HG03378 (cell line): ENCODE data around the gene HSPA13.
"Not testable (repeated sequence)": the region's sequence is repeated elsewhere in the genome, so short reads cannot be mapped to it uniquely, and the experiment has no call there.

Experiments
- ATAC-seq: cut with Tn5 transposase; IDR thresholded peaks from one replicate; pipeline ENCODE4 v1.9.1; 2021; ENCODE audit warnings: mild to moderate bottlenecking, moderate library complexity; ENCODE audit not compliant: unreplicated experiment

HSPA13 gene, protein sequence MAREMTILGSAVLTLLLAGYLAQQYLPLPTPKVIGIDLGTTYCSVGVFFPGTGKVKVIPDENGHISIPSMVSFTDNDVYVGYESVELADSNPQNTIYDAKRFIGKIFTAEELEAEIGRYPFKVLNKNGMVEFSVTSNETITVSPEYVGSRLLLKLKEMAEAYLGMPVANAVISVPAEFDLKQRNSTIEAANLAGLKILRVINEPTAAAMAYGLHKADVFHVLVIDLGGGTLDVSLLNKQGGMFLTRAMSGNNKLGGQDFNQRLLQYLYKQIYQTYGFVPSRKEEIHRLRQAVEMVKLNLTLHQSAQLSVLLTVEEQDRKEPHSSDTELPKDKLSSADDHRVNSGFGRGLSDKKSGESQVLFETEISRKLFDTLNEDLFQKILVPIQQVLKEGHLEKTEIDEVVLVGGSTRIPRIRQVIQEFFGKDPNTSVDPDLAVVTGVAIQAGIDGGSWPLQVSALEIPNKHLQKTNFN

DNA sequence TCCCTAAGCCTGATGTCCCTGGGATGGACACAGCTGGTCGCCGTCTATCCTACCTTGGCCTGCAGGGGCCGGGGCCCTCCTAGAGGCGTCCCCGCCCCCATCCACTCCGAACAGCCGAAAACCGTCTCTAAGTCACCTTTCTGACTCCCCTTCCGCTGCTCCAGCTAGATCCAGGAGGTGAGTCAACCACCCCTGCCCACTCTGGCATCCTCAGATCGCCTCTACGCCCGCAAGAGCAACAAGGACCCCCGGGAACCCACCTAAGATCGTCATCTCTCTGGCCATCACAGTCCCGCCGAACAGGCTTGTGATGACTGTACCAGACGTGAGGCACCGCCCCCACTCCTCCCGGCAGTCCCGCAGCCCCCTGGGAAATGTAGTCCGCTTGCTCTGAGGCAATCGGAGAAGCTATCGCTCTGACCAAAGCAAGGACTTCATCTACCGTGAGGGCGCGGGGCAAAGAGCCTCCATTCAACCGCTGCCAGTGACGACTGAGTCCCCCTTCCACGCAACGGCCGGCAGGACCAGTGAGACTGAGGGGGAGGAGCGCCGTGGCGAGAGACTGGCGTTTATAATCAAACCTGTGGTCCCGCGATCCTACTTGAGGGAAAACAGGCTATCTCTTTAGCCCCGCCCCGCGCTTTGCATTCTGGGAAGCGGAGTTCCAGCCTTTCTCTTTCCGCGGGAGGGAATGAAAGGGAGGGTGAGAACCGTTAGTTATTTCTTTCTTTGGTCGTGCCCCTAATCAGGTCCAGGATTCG is at the start of gene HSPA13:
TSS of gene HSPA13 (minus strand) at position 312 of the 761 bp plus-strand sequence. CDS start at position 285, 27 bp downstream.
- peak; percentile 99 for ATAC-seq

DNA sequence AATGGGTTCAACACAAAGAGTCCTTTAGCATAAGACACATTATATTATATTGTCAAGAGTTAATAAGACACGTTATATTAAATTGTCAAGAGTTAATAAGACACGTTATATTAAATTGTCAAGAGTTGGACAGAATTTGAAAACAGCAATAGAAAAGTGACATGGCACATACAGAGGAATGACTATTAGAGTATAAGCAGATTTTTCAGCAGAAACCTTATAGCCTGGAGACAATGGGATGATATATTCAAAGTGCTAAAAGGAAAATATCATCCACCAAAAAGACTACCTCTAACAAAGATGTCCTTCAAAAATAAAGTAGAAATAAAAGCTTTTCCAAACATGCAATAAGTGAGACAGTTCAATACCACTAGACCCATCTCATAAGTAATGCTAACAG is 36.0 kb upstream of the HSPA13 start:
- no peak for ATAC-seq

DNA sequence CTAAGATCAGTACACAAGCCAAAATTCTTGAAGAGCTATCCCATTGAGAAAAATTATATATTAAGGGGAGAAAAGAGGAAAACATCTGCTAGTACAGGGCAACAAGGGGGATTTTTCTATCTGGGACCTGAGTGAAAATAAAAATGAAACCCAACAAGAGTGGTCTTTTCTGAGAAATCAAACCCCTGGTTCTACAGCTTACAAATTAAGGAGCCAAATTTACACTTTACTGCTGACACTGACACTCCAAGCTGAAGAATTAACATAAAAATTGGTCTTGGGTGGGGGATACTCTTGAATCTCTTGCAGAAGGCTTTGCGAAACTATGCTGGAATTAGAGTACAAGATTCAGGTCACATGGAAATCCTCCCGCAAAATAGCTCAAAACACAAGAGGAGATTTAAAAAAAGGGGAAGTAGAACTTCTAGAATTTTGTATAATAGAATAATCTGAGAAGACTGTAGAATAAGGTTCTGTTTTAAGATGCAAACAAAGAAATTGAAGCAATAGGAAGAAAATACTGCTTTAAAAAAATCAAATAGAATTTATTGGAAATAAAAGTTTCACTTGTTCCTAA is 32.1 kb upstream of the HSPA13 start:
- no peak for ATAC-seq

DNA sequence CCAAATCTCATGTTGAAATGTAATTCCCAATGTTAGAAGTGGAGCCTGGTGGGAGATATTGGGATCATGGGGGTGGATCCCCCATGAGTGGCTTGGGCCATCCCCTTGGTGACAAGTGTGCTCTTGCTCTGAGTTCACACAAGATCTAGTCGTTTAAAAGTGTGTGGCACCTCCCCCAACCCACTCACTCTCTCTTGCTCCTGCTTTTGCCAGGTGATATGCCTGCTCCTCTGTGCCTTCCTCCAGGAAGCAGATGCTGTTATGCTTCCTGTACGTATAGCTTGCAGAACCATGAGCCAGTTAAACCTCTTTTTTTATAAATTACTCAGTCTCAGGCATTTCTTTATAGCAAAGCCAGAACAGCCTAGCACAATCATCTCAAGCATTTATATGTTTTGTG is 23.0 kb upstream of the HSPA13 start:
- ATAC-seq = no peak

DNA sequence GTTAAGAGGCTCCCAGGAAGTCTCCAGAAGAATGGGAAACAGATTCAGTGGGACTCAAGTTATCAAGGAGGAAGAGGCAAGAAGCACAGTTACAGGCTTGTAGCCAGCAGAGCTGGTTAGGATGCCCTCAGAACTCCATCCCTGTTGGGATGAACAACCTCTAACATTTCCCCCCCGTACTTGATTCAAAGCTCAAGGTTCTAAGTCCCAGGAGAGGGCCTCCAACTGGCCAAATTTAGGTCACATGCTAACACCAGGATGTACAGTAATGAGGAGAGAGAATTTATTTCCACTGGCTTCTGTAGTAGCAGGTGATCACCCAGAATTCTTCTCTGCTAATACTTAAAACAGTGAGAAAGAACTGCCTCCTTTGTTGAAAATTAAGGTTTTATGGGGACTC is 22.3 kb upstream of the HSPA13 start:
- no peak for ATAC-seq

DNA sequence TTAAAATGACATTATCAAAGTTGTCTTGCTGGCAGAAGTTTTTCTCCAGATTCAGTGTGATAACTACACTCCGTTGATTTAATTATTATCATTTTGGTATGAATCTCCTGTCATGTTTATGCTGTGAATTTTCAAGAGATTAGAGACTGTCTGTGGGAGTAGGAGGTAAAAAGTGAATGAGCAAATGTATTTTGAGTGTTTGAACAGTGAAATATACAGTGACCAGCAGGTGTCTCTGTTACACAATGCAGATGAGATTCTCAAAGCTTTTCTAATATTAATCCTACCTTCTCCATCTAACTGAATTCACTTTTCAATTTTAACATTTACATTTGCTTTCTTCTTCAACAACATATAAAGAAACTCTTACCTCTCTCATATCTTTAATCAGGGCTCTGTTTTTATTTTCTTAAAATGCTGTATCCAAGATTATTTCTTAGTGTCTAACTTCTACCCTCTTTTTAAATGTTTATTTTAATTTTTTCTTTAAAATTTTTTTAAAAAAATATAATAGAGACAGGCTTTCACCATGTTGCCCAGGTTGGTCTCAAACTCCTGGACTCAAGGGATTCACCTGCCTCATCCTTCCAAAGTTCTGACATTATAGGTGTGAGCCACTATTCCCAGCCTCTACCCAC is 20.9 kb upstream of the HSPA13 start:
- peak; percentile 88 for ATAC-seq

DNA sequence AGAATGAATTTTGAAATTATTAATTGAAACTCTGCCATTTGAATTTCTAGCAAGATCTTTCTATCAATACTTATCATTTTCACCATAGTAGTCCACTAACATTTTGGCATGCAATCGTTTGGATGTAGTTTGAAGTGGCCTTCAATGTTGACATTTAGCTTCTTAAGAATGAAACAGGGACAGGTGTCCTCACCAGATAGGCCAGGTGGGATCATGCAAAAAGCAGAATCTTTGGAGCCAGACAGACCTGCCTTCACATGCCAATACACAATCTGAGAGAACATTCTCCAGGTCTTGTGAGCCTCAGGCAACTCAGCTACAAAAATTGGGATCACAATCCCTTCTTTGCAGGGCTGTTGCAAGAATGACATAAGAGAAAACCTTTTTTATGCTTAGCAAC is 18.3 kb upstream of the HSPA13 start:
- ATAC-seq = no peak

DNA sequence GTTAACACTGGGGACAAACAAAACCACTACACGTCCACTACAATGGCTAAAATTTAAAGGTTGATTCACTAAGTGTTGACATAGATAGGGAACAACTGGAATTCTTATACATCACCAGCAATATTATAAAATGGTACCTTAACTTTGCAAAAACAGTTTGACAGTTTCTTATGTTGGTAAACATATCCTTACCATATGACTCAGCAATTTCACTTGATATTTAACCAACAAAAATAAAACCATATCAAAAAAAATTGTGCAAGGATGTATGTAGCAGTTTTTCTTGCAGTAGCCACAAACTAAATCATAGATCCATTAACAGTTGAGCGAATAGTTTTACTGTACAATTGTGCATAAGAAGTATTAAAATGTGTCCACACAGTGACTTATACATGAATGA is 5.3 kb upstream of the HSPA13 start:
- ATAC-seq = no peak

DNA sequence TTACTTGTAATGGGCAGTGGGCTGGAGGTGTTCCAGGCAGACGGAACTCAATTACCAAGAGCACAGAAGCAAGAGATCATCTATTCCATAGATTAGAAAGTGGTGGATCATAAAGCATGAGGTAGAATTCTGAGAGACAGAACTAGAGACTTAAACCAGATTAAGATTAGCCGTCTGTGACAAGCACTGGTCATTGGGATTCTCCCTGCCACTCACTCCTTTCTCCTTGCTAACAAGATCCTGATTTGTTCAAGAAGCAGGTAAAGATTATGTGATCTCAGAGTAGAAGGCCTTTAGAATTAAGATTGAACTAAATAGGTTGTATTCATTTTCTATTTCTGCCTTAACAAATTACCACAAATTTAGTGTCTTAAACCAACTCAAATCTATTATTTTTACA is 1.5 kb upstream of the HSPA13 start:
- ATAC-seq = no peak

DNA sequence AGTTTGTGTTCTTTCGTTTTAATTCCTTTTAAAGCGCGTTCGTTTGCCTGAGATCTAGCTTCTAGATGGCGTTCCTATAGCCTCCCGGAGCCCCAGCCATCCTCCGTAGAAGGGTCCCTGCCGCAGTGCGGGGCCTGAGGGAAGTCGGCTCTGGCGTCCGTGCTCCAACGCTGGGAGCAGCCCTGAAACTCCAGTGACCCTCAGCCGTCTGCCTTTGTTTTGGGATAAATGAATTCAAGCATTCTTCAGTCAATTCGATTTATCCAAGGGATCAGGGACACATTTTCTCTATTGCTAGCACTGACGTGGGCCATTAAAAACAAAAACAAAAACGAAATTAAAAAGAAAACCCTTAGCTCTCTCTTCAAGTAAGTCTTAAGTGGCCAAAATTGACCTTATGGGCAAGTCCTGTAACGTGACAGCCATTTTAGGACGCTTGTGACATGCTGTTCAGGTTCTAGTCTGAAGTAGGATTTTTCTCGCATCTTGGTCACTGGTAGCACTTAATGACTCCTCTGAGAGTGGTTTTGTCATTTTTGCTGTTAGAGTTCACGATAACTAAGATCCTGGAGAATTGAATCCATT is 742 bp upstream of the HSPA13 start:
- ATAC-seq = peak; percentile 17

DNA sequence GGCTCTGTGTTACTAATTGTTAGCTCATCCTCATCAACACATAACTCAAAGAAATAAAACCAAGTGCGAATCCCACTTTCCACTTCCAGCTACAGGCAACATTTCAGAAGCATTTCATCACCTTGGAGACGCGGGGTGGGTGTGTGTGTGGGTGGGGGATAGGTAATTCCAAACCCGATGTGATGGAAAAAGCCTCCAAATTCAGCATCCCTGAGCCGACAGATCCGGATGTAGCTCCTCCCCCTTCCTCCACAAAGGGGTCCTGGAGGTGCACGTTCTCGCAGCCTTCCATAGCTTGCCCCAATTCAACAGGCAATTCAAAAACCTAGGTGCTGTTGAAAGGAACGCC is 486 bp downstream of the HSPA13 start:
- ATAC-seq = no peak

DNA sequence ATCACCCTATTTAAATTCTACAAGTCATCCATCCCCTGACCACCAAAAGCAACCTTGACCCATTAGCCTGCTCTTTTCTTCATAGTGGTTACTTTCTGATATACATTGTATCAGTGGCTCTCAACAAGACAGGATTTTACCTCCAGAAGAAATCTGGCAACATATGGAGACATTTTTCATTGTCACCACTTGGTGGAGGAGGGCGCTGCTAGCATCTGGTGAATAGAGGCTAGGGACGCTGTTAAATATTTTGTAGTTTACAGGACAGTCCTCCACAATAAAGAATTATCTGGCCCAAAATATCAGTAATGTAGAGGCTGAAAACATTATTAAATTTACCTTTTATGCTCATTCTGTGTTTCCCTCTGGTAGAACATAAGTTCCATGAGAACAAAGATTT is 6.1 kb downstream of the HSPA13 start:
- ATAC-seq = no peak

DNA sequence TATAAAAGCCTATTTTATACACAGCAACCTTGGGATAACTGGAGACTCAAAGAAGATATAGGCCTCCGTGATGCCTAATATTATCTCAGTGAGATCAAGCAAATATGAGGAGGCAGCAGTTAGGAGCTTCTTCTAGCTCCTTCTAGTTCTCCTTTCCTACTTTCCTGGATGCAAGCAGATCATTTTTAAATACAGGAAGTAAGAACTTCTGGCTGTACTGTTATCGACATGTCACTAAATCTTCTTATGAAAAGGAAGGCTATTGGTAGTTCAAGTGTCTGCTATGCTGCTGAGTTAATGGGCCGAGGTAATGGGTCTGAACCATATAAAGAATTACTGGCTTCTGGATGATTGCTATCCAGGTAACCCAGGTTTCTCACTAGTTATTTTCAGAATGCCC is 15.9 kb downstream of the HSPA13 start:
- ATAC-seq = no peak

DNA sequence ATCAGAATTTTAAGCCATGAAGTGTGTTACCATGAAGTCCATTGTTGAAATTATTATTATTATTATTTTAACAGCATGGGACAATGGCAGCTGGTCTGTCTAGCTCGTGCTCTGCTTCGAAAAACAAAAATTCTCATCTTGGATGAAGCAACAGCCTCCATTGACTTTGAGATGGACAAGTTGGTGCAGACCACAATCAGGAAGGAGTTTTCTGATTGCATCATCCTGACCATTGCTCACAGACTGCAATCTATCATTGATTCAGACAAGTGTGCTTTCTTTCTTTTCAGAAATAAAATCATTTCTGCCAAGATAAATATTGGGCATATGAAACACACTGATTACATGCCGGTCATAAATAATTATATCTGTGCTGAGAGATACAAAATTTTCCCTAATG is 21.0 kb downstream of the HSPA13 start:
- ATAC-seq = no peak

DNA sequence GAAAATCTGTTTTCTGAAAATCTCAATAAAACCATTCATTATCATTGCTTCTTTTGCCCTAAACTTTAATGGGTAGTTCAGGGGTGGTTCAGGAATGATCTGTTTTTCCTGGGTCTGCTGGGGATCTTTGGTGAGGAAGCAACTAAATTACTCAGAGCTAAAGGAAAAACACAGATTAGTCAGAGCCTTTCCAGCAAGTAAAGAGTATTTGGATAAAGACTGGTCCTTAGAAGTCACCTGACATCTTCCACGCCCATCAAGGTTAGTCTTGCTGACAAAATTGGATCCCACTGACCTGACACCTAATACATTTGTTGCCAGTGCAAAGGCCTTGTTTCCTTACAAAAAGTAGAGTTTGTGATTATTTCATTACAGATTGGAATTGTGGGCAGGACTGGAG is 24.2 kb downstream of the HSPA13 start:
- no peak for ATAC-seq

DNA sequence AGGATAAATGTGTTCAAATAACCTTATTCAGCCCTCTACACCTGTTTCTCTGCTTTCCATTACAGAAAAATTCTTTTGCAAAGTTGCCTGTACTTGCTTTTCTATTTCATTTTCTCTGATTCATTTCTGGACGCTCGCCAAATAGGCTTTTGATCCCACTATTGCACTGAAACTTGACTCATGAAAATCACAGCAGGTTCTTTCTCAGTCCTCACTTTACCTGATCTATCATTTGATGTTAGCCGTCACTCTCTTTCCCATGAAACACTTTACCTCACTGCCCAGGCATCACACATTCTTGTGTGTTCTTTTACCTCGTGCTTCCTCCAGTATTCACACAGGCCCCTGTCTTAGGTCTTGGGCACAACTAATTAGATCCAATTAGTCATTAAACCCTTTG is 26.2 kb downstream of the HSPA13 start:
- ATAC-seq = no peak

DNA sequence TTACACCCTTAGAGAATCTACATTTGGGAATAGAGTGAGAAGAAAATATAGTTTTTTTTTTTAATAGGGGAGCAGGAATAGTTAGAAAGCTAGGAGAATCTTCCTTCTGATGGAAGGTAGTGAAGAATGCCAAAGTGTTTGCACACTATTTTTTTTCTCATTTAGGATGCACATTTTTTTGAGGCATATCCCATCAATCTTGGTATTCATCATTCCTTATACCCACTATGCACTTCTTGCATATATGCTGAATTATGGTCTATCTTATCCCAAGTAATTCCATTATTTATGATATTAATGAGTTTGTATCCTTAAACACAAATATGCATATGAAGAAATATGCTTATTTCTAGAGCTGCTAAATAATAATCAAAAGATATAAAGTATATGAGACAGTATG is 28.4 kb downstream of the HSPA13 start:
- no peak for ATAC-seq

DNA sequence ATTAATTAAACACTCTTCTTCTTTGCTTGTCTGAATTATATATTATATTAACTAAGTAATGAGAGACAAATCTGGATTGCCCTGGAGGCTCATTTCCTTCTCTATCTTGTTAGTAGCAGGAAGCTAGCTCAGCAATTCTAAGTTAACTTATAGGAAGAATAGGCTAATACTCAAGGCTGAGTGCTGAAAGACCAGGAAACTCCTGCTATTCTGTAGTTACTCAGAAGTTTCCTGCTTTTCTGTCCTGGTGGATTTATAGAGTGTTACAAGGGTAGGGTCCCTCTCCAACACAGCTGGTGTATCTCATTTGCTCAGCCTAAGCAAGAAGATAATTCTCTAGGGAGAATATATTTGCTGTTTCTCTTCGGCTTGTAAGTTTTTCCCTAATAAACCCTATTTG is 29.2 kb downstream of the HSPA13 start:
- no peak for ATAC-seq

DNA sequence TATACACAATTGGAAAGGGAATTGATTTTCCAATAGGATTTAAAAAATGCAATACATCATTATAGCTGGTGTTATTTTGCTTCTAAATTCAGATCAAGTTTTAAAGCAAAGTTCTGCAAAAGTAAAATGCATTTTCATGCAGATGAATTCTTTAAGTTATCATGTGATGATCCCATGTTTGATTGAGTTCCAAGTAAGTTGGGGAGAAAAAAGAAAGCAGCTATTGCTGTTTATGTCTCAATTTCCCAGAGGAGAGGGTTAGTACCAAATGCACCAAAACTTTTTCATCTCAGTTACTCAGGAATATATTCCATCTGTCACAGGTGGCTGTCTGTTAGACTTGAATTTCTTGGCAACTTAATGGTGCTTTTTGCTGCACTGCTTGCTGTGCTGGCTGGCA is 29.7 kb downstream of the HSPA13 start:
- ATAC-seq = no peak

DNA sequence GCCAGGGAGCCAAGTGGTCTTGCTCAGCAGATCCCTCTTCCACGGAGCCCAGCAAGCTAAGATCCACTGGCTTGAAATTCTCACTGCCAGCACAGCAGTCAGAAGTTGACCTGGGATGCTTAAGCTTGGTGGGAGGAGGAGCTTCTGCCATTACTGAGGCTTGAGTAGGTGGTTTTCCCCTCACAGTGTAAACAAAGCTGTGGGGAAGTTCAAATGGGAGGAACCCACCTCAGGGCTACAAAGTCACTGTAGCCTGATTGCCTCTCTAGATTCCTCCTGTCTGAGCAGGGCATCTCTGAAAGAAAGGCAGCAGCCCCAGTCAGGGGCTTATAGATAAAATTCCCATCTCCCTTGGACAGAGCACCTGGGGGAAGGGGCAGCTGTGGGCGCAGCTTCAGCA is 55.6 kb downstream of the HSPA13 start:
- ATAC-seq = not testable (repeated sequence)

DNA sequence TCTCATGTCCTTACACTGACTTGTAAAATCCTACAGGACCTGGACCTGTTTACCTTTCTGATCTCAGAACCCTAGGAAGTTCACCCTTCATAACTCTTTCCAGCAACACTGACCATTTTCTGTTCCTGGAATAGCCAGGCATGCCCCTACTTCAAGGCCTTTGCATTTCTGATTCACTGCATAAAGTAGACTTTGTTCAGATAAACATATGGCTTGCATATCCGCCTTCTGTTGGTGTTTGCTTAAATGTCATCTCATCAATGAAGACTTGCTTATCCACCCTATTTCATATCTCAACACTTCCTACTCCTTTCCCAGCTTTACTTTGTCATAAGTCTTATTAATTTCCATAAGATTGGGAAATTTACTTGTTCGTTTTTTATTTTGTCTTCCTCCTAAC is 57.4 kb downstream of the HSPA13 start:
- ATAC-seq = no peak
